ENCODE results near the gene SGTA. TPM values are rescaled to one million over a fixed set of nuclear protein-coding genes. Genes with fewer than 3 reads are reported as not detected.

Gene SGTA
- total and polyA plus RNA-seq, 9 of the 15 experiments (the other 6 are each of a cell fraction or from before 2014, with no cell fraction given) = 1.4 to 110 (median 49.9) TPM

- H3K27ac ChIP-seq (ENCODE audit: extremely low read depth, low read depth, low read length) = no peak overlapping the region
- ChIA-PET CTCF (ENCODE audit: low intra/inter-chr PET ratio) (no interaction called here), POLR2A (no interaction called here)
- no peak overlapping the region for H3K4me2 ChIP-seq (ENCODE audit: insufficient read depth, low read length)
- no peak overlapping the region for H3K9ac ChIP-seq (ENCODE audit: insufficient read depth in 1 of 2, low read depth in 2 of 2, low read length in 2 of 2)
- ATAC-seq (no peak), FAIRE-seq (no peak), DNase-seq (ENCODE audit: extremely low read depth in 1 of 4, low spot score in 3 of 4) (no peak)
- H2AFZ ChIP-seq (ENCODE audit: low read depth, low read length) = no peak overlapping the region
- 84% methylated on average over 13 of the region's 15 CpGs for WGBS (ENCODE audit: insufficient coverage, low coverage, missing lambda C conversion rate)
- H4K20me1 ChIP-seq (replicated peaks; ENCODE audit: control insufficient read depth, insufficient read depth, low read length) = no peaks in the 10 kb centered on the region
- H3K9me3 ChIP-seq (replicated peaks; ENCODE audit: control insufficient read depth, insufficient read depth, low read depth, low read length) = 0 out of 2 replicates have a peak, but pooled peaks cover 1% of the 10 kb centered on the region
- no peaks in the 10 kb centered on the region for H3K9me1 ChIP-seq (ENCODE audit: control insufficient read depth, insufficient read depth, low read length)
- intact Hi-C loops (cut with micrococcal nuclease) (no loop called here), in situ Hi-C loops (cut with MboI) (no loop called here)
- BruUV-seq (replicated peaks) = no TSS peak
- no peak overlapping the region for H3K4me3 ChIP-seq
- no peak for TF ChIP-seq ARID2 (IDR thresholded peaks at IDR 0.05)
- no peak for TF ChIP-seq TRIM24 (IDR thresholded peaks at IDR 0.05)
- no peak for TF ChIP-seq SPI1 (IDR thresholded peaks at IDR 0.05; ENCODE audit: borderline replicate concordance, low read depth, low read length)
- no peak for TF ChIP-seq TRIM28 (IDR thresholded peaks at IDR 0.05)
- no peak for TF ChIP-seq TEAD2 (tag; IDR thresholded peaks at IDR 0.05)
- TF ChIP-seq MAFF (IDR thresholded peaks at IDR 0.05; ENCODE audit: low read length) = no peak
- TF ChIP-seq FOXA3 (CRISPR knock-in tag; conservative IDR thresholded peaks at IDR 0.05 in 1 of 2, IDR thresholded peaks at IDR 0.05 in 1 of 2) = no peak
- TF ChIP-seq ZNF644 (tag; IDR thresholded peaks at IDR 0.05; ENCODE audit: low read depth) = no peak
- peaks cover 35% of the 10 kb centered on the region; the same call in 2 of the 3 replicates for H3K36me3 ChIP-seq (ENCODE audit: control insufficient read depth, insufficient read depth, low read length)
- peaks cover 7% of the 10 kb centered on the region for H3K79me2 ChIP-seq (ENCODE audit: control insufficient read depth, insufficient read depth, low read length)
- no peaks in the 10 kb centered on the region for H3K27me3 ChIP-seq (ENCODE audit: control insufficient read depth in 2 of 2, insufficient read depth in 2 of 2, low read length in 2 of 2)
- H3K4me1 ChIP-seq (replicated peaks in 1 of 2; ENCODE audit: control insufficient read depth in 2 of 2, insufficient read depth in 2 of 2, low read length in 2 of 2) = peaks cover 0 to 36% of the 10 kb centered on the region in 2 experiments; a peak in 3 of 5 replicates
Observed at GRCh38 chr19:2815923-2816322, 32.9 kb upstream of the SGTA start.

Measured in K562 (cell line).